Kasumi-1 (cell line): ENCODE measurements around the gene CXCR2.
A peak's percentile ranks its signal among the peaks of the same experiment; 100 is the strongest.
"Not testable (repeated sequence)": the region's sequence is repeated elsewhere in the genome, so short reads cannot be mapped to it uniquely, and the experiment has no call there.

Source experiments
- DNase-seq, 2 experiments: peaks; one replicate each; lab custom pipeline; 2025; lab: John Stamatoyannopoulos, UW

The CXCR2 gene

DNA sequence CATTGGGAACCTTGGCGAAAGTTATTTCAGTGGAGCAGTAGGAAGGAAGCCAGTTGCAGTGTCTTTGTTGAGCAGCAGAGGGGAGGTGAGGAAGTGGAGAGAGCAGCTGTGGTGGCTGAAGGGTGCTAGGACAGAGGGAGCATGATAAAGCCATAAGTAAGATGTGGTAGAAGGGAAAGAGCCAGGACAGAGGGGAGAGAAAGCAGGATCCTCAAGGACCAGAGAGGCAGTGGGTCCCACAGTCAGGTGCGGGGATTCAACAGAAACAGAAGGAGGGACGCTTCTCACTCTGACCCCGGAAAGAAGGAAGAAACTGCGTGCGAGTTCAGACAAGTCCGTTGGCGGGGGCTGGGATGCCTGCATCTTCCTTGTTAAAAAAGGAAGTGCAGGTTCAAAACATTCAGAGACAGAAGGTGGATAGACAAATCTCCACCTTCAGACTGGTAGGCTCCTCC is at the start of gene CXCR2:
CXCR2 (plus strand) TSS at position 403 of the 455 bp plus-strand sequence. CDS start 8,774 bp downstream, outside the sequence.
- DNase-seq: peak; percentile 64 to 69

DNA sequence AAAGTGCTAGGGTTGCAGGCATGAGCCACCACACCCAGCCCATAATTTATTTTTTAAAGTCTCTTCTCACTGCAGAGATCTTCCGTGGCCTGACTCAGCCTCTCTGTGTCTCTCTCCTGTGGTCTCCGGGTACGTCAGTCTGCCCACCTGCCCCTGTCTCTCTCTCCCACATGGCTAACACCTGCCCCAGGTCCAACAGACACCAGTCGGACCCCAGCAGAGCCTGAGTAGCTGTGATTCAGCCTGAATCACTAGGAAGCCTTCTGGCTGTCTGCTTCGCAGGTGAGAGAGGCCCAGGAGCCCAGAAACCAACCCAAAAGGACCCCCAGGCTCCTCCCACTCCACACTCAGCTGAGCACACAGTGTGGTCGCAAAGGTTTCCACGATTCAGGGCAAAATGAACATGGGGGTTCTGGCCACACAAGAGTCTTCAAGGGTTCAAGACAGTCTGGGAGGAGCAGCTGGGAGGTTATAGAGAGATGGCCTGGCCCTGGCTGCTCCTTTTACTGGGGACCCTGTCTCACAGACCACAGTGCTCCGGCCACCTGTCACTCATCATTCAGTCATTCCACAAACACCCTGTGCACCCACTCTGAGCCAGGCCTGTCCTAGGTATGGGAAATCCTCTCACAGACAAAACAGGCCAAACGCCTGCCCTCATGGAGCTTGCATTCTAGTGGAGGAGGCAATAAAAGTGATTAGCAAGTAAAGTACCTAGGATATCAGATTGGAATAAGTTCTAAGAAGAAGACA is 48.2 kb upstream of the CXCR2 start:
- no peak for DNase-seq

DNA sequence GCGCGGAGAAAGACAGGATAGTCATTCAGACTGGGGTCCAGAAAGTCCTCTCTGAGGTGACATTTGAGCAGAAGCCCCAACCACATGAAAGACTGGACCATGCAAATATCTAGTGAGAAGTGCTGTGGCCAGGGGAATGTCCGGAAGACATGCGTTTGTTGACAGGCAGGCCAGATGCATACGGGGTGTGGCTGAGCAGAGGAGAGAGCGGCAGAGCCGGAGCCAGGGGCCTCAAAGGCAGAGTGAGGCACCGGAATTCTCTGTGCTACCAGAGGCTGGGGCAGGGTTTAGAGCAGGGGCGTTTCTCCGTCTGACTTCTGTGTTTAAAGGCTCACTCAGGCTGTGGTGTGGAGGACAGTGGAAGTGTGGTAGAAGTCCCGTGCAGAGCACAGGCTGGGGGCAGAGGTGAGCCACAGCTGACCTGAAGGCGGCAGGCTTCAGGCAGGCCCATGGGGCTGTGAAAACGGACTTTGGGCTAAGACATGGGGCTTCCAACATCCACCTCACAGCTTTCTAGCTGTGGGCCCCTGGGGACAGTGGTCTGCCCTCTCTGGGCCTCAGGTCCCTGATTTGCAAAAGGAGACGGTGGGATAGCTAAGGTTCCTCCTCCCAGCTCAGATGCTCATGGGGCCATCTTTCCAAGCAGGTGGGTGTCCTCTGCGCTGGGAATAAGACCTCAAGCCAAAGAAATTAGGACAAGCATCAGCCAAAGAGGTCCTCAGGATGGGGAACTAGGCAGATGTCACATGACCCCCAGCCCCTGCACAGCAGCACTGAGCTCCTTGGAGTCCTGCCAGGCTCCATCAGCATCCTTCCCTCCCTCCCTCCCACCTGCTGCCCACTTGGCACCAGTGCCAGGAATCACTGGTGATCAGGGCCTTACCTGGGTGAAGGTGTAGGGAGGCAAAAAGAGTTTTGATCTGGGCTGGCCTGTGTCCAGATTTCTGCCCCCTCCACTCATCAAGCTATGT is 45.6 kb upstream of the CXCR2 start:
- DNase-seq: no peak

DNA sequence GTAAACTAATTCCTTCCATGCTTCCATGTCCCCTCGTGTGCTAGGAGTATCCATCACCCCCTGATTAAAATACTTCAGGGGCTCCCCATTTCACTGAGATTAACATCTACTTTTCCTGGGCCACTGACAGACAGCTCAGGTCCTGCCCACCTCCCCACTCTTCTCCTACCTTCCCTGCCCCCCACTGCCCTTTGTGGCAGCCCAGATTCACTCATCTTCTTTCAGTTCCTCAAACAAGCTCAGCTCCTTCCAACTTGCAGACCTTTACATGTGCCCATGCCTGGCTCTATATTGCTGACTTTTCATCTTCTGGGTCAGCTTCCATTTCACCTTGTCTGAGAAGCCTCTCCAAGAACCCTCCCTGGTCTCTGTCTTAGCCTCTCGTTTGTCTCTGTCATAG is 44.8 kb upstream of the CXCR2 start:
- no peak for DNase-seq

DNA sequence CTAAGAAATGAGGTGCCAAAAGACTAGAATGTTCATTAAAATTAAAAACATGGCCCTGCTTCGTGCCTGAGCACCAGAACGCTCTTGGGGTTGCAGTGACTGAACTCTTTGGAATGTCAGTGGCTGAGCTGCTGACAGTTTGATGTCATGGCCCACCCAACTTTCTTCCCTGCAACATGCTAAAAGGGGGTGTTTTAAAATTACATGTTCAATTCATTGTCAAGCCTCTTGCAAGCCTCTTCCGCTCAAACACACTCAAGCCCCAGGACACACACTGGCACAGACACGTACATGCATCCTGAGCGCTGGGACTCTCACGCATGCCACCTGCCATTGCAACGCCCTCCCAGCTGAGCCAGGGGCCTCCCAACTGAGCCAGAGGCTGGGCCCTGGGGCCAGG is 44.1 kb upstream of the CXCR2 start:
- no peak for DNase-seq

DNA sequence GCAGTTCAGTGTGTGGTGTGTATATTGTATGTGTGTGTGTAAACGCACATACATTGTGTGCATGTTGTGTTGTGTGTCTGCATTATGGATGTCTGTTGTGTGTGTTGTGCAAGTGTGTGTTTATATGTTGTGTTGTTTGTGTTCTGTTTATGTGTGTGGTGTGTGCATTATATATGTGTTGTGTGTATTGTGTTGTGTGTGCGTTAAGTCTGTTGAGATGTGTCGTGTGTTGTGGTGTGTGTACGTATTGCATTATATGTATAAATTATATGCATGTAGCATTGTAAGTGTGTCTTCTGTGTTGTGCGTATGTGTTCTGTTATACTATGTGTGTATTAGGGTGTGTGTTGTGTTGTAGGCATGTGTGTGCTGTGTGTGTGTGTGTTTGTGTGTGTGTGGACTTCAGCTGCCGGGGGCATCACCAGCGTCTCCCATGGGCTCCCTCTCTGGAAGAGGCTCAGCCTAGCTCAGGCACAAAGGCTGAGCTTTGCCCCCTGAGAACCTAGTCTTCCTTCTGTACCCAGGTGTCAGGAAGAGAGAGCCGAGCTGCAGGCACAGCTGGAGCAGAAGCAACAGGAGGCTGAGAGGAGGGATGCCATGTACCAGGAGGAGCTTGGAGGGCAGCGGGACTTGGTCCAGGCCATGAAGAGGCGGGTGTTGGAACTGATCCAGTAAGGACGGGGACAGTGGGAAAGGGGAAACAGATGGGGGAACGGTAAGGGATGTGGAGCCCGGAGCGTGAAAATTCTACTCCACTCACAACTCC is 43.1 kb upstream of the CXCR2 start:
- DNase-seq: no peak

DNA sequence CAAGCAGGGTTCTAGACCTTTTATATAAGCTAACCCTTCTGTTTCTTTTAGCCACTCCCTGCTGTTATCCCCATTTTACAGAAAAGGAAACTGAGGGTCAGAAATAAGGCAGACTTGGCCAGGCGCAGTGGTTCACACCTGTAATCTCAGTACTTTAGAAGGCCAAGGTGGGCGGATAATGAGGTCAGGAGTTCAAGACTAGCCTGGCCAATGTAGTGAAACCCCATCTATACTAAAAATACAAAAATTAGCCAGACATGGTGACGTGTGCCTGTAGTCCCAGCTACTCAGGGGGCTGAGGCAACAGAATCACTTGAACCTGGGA is 42.5 kb upstream of the CXCR2 start:
- no peak for DNase-seq

DNA sequence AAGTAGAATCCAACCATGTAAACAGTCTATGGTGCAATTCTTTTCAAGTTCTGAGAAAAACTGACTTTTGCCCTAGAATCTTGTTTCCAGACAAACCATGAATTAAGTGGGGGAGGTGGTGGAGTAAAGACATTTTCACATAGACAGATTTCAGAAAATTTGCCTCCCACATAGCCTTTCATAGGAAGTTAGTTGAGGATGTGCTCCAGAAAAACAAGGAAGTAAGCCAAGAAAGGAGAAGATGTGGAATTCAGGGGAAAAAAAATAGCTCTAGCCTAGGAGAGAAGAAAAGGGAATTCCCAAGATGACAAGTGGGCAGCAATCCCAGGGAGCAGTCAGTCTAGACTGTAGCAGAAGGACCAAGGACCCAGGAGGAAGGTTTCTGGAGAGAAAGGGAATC is 39.4 kb upstream of the CXCR2 start:
- DNase-seq: no peak

DNA sequence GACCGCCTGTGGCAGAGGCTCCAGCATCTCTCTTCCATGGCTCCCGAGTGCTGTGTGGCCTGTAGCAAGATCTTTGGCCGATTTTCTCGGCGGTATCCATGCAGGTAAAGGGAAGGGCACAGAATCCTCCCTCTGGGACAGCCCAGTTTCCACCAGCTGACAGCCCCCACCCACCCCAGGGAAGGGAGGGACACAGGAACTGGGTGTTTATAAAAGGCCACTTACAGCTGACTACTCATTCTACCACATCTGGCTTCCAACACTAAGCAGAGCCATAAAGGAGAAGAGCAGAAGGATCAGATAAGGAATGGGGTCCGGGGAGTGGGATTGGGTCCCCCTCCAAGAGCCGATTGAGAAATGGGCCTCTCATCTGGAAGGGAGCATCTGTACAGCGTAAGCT is 36.6 kb upstream of the CXCR2 start:
- DNase-seq: no peak

DNA sequence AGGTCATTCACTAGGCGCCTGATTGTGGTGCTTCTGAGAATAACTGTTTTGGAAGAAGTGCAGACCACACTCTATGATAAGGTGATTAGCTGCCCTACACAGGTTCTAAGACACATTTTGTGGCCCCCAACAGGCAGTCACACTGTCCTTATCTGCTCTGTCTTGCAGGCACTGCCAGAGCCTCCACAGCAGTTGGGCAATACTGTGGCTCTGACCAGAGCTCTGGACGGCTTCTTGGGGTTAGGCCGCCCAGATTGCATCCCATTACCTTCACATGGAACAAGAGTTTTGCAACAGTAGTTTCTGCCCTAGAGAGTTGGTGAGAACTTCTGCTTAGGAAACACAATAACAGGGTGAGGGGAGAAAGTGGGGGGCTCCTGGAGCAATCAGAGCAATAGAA is 34.1 kb upstream of the CXCR2 start:
- no peak for DNase-seq

DNA sequence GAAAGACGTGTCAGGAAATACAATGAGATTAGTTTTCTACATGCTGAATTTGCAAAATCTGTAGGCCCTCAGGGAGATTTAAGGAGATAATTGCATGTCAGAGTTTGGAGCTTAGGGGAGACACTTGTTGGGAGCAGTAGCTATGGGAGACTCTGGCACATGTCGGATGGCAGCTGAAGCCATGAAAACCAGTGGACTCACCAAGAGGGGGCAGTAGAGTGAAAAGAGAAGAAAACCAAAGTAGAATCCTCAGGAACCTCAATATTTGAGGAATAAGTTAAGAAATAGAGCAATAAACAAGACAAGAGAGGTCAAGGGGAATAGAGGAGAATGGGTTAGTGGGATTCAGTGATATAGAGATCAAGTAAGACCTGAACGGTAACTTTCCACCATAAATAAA is 31.9 kb upstream of the CXCR2 start:
- no peak for DNase-seq

DNA sequence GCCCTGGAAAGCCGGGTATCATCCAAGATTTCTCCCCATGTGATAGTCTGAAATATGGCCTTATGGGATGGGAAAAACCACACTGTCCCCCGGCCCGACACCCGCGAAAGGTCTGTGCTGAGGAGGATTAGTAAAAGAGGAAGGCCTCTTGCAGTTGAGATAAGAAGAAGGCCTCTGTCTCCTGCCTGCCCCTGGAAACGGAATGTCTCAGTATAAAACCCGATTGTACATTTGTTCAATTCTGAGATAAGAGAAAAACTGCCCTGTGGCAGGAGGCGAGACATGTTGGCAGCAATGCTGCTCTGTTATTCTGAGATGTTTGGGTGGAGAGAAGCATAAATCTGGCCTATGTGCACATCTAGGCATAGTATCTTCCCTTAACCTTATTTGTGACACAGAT is 30.0 kb upstream of the CXCR2 start:
- no peak for DNase-seq

DNA sequence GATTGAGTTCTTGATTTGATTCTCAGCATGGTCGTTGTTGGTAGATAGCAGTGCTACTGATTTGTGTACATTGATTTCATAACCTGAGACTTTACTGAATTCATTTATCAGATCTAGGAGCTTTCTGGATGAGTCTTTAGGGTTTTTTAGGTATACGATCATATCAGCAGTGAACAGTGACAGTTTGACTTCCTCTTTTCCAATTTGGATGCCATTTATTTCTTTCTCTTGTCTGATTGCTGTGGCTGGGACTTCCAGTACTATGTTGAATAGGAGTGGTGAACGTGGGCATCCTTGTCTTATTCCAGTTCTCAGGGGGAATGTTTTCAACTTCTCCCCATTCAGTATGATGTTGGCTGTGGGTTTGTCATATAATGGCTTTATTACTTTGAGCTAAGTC is 27.9 kb upstream of the CXCR2 start:
- no peak for DNase-seq

DNA sequence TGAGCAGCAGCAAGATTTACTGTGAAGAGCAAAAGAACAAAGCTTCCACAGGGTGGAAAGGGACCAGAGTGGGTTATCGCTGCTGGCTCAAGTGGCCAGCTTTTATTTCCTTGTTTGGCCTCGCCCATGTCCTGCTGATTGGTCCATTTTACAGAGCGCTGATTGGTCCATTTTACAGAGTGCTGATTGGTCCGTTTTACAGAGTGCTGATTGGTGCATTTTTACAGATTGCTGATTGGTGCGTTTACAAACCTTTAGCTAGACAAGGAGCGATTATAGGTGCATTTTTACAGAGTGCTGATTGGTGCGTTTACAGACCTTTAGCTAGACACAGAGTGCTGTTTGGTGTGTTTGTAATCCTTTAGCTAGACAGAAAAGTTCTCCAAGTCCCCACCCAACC is 17.0 kb upstream of the CXCR2 start:
- not testable (repeated sequence) for DNase-seq

DNA sequence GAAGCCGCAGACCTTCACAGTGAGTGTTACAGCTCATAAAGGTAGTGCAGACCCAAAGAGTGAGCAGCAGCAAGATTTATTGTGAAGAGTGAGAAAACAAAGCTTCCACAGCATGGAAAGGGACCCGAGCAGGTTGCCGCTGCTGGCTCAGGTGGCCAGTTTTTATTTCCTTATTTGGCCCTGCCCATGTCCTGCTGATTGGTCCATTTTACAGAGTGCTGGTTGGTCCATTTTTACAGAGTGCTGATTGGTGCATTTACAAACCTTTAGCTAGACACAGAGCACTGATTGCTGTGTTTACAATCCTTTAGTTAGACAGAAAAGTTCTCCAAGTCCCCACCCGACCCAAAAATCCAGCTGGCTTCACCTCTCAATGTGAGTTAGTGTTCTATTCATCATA is 4.0 kb upstream of the CXCR2 start:
- DNase-seq: not testable (repeated sequence)

DNA sequence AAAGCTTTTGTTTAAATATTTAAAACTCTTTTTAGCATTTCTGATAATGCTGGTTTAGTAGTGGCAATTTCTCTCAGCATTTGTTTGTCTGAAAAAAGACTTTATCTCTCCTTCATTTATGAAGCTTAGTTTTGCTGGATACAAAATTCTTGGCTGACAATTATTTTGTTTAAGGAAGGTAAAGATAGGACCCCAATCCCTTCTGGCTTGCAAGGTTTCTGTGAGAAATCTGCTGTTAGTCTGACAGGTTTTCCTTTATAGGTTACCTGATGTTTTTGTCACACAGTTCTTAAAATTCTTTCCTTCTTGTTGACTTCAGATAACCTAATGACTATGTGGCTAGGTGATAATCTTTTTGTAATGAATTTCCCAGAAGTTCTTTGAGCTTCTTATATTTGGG is 3.5 kb upstream of the CXCR2 start:
- DNase-seq: not testable (repeated sequence)

DNA sequence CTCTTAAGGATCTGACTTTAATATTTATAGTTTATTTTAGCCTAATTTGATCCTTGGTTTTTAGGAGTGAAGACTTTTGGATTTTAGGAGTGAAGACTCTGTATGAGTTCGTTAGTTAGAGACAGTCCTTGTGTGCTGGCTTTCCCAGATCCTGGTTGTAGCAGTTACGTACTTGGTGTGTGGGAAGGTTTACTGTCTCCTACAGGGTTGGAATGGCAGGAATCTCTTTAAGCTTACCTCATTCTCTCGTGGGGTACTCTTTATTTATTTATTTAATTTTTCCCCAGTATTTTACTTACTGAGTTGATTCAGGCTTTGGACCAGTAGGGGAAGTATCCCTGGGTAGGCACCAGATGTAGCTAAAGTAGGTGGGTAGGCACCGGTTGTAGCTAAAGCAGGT is 1.8 kb upstream of the CXCR2 start:
- DNase-seq: no peak

DNA sequence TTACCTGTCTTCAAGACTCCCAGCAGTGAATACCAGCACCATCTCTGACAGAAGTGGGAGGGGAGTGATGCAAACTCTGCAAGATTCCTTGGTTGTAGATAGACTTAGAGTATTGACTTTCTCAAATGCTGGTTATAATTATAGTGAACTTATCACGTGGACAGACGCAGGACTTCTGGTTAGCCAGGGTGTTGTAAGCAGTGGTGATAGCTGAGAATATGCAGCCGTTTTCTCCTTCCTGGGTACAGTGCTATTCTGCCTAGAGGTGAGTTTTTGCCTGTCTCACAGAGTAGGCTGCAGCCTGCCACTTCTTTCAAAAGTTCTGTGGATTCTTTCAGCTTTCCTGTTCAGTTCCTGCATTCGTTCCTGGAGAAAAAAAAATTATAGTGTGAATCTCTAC is 733 bp upstream of the CXCR2 start:
- no peak for DNase-seq

DNA sequence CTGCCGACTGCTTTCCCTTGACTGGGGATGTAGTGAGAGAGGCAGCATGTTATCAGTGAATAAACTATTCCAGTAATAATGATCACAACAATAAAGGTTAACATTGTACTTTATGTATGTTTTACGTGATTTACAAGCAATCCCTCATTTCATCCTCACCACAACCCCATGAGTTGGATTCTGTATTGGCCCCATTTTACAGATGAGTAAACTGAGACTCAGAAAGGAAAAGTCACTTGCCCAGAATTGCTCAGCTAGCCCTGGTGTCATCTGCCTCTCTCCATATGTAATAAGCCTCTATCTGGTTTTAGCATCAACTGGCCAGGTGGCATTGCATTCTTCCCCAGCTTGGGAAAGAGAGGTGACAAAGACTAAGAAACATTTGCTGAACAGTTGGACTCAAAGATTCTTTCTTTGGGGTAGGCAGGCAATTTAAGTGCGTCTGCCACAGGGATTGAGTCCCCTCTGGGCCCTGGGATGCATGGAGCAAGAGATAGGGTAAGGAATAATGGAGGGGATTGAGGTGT is 2.2 kb downstream of the CXCR2 start:
- no peak for DNase-seq

DNA sequence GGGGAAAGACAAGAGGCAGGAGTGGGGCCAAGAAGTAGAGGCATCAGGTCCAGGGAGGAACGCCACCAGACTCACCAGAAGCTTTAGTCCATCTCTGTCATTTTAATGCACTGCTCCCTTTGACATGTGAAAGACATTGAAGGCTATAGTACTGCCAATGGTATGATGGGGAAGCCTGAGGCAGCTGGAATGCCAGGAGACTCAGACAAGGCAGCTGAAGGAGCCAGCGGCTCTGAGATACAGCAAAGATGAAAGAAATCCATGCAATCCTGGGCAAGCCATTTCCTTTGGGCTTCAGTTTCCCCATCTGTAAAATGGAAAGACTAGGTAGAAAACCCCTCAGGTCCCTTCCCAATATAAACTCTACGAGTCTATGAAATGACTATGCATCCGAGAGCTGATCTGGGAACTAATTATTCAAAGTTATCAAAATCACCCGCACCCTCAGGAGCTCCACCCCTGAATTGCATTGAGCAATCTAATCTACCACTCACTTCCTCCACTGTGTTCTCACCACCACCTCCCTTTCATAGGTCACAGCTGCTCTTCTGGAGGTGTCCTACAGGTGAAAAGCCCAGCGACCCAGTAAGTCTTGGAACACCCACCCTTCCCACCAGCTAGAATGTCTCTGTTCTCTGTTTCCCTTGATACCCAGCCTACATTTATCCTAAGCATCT is 3.1 kb downstream of the CXCR2 start:
- DNase-seq: no peak

DNA sequence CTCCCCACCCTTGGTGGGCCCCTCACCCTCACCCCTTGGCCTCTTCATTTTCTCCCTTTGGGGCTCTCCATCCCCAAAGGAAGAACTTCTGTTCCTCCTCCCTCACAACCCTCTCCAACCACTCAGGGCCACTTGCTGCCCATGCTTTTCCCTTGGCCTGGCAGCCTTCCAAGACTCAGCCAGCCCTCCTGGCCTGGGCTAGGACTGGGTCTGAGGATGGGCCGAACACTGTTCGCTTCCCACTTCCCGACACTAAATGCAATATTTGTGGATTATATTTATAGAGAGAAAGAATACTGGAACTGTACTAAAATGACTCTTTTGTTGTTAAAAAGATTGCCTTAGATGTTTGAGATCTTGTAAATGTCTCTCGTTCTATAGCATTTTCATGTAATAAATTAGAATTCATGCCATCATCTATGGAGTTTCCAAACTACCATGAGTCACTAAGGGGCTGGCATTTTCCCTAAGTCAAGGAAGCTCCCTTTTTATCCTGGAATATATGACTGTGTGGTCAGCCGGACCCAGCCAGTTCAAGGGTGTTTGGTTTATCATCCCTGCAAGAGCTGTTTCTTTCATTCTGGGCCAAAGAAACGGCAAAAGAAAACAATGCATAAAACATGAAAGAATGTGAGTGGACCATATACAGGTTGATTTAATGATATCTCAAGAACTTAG is 3.8 kb downstream of the CXCR2 start:
- no peak for DNase-seq
